ENCODE results near the gene SYT7. TPM values are rescaled to one million over a fixed set of nuclear protein-coding genes. Genes with fewer than 3 reads are reported as not detected.

SYT7 gene
- total RNA-seq, 4 donors from 2014 or later: 1.5 to 7.5 (median 5.1) TPM

- 75 to 81% methylated on average over 15 to 17 of the region's 20 CpGs for WGBS, 2 donors
- intact Hi-C loops (cut with DNase I; ENCODE audit: low total_unique reads): no loop called here
- DNase-seq (ENCODE audit: low spot score in 2 of 2): no peak
- no peak for TF ChIP-seq POLR2A (IDR thresholded peaks at IDR 0.05)
- no peak for TF ChIP-seq CTCF (IDR thresholded peaks at IDR 0.05)
- no peak overlapping the region for H3K4me3 ChIP-seq (ENCODE audit: low read depth, poor library complexity, severe bottlenecking)
These were observed 4.7 kb downstream of the SYT7 start for GRCh38 chr11:61575886-61576861.

- DNase-seq (ENCODE audit: low spot score in 2 of 2): no peak
- intact Hi-C loops (cut with DNase I; ENCODE audit: low total_unique reads): no loop called here
- WGBS, 2 donors: 65 to 81% methylated on average over 11 of the region's 14 CpGs
- no peak for TF ChIP-seq CTCF (IDR thresholded peaks at IDR 0.05)
- no peak for TF ChIP-seq POLR2A (IDR thresholded peaks at IDR 0.05)
- H3K4me3 ChIP-seq (ENCODE audit: low read depth, poor library complexity, severe bottlenecking): no peak overlapping the region
These were observed 6.3 kb downstream of the SYT7 start for GRCh38 chr11:61574611-61575010.

- no peak for DNase-seq (ENCODE audit: low spot score in 2 of 2)
- no peak overlapping the region for H3K4me3 ChIP-seq (ENCODE audit: low read depth, poor library complexity, severe bottlenecking)
- intact Hi-C loops (cut with DNase I; ENCODE audit: low total_unique reads): loop anchor here (1.0 kb wide), 1 partner anchor 22 kb away; no protein-coding TSS in a partner anchor
- TF ChIP-seq CTCF (IDR thresholded peaks at IDR 0.05) (no peak), POLR2A (IDR thresholded peaks at IDR 0.05) (no peak)
- WGBS, 2 donors: 65 to 73% methylated on average over 5 of the region's 5 CpGs
These were observed 8.0 kb downstream of the SYT7 start for GRCh38 chr11:61572913-61573312.

GRCh38 chr11:61571869-61572268, 9.0 kb downstream of the SYT7 start:
- intact Hi-C loops (cut with DNase I; ENCODE audit: low total_unique reads): no loop called here
- no peak overlapping the region for H3K4me3 ChIP-seq (ENCODE audit: low read depth, poor library complexity, severe bottlenecking)
- WGBS, 2 donors: 75 to 84% methylated on average over 3 of the region's 3 CpGs
- no peak for DNase-seq (ENCODE audit: low spot score in 2 of 2)
- TF ChIP-seq POLR2A (IDR thresholded peaks at IDR 0.05) (no peak), CTCF (IDR thresholded peaks at IDR 0.05) (no peak)

GRCh38 chr11:61571337-61571736, 9.5 kb downstream of the SYT7 start:
- no peak for TF ChIP-seq CTCF (IDR thresholded peaks at IDR 0.05)
- TF ChIP-seq POLR2A (IDR thresholded peaks at IDR 0.05): no peak
- intact Hi-C loops (cut with DNase I; ENCODE audit: low total_unique reads): no loop called here
- WGBS, 2 donors: 76 to 87% methylated on average over 9 of the region's 9 CpGs
- H3K4me3 ChIP-seq (ENCODE audit: low read depth, poor library complexity, severe bottlenecking): no peak overlapping the region
- no peak for DNase-seq (ENCODE audit: low spot score in 2 of 2)

All from lower leg skin (tissue), 4 donors.